ENCODE measurements around the gene TNRC6B. TPM values are rescaled to one million over a fixed set of nuclear protein-coding genes. Genes with fewer than 3 reads are reported as not detected.

TNRC6B gene
- total RNA-seq, 1 donor, result 26.4 TPM

DNA sequence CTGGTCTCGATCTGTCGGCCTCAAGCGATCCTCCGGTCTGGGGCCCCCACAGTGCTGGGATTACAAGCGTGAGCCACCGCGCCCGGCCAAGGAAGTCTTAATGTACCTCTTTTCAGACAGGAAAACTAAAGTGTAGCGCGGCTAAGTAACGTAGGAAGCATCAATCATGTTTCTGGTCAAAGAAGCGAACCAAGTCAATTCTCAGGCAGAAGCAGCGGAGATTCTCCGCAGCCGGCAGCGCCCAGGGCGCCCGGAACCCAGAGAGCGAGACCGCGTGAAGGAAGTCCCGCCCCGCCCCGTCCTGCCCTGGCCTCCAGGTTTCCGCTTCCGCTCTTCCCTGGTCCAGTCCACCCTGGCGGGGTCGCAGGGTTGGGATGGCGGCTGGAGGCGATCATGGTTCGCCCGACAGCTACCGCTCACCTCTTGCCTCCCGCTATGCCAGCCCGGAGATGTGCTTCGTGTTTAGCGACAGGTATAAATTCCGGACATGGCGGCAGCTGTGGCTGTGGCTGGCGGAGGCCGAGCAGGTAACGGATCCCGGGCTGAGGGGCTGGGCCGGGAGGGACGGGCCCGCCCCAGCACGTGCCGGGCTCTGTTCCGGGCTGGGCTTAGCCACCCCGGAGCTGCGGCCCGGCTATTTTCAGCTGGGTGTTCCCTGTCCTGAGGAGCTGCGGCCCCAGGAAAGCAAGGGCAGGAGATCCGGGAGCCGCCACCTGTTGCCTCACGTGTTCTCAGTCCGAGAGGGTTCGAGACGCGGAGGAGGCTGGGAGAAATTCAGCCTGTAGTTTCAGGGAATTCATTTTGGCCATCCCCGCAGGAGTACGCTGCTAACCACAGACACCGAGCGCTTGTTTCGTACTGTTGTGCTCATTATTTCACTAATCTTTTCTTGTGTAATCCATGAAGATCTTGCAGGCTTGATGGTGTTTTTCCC, 168.7 kb downstream of the TNRC6B start, which contains the start of gene ADSL:
ADSL (plus strand) TSS at position 316 of the 934 bp plus-strand sequence; CDS start at position 375, 59 bp downstream.
- Histone ChIP-seq H4K20me1 (ENCODE audit: insufficient read depth, low read length) (peaks cover 17% of the 10 kb centered on the region), H2AFZ (ENCODE audit: low read length) (peak within 1 kb of the TSS; percentile 98), H3K36me3 (ENCODE audit: insufficient read depth, low read length) (peaks cover 29% of the 10 kb centered on the region), H3K4me3 (ENCODE audit: insufficient read depth, low read length) (peak within 1 kb of the TSS; percentile 96), H3K4me1 (ENCODE audit: insufficient read depth, low read length) (peaks cover 14% of the 10 kb centered on the region), H3K4me2 (ENCODE audit: insufficient read depth, low read length) (peak within 1 kb of the TSS; percentile 93), H3K9me3 (ENCODE audit: low read depth, low read length) (no peaks in the 10 kb centered on the region), H3K79me2 (ENCODE audit: insufficient read depth, low read length) (peaks cover 42% of the 10 kb centered on the region), H3K27me3 (ENCODE audit: insufficient read depth, low read length) (no peaks in the 10 kb centered on the region), H3K27ac (ENCODE audit: low read depth, low read length) (peak within 1 kb of the TSS; percentile 73)
- peak; percentile 95 for DNase-seq (ENCODE audit: insufficient read length, low spot score, missing footprints)
- TF ChIP-seq, protein P1, sequence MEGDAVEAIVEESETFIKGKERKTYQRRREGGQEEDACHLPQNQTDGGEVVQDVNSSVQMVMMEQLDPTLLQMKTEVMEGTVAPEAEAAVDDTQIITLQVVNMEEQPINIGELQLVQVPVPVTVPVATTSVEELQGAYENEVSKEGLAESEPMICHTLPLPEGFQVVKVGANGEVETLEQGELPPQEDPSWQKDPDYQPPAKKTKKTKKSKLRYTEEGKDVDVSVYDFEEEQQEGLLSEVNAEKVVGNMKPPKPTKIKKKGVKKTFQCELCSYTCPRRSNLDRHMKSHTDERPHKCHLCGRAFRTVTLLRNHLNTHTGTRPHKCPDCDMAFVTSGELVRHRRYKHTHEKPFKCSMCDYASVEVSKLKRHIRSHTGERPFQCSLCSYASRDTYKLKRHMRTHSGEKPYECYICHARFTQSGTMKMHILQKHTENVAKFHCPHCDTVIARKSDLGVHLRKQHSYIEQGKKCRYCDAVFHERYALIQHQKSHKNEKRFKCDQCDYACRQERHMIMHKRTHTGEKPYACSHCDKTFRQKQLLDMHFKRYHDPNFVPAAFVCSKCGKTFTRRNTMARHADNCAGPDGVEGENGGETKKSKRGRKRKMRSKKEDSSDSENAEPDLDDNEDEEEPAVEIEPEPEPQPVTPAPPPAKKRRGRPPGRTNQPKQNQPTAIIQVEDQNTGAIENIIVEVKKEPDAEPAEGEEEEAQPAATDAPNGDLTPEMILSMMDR (IDR thresholded peaks at IDR 0.05; ENCODE audit: extremely low read depth, low read depth, low read length), result peak; percentile 11

DNA sequence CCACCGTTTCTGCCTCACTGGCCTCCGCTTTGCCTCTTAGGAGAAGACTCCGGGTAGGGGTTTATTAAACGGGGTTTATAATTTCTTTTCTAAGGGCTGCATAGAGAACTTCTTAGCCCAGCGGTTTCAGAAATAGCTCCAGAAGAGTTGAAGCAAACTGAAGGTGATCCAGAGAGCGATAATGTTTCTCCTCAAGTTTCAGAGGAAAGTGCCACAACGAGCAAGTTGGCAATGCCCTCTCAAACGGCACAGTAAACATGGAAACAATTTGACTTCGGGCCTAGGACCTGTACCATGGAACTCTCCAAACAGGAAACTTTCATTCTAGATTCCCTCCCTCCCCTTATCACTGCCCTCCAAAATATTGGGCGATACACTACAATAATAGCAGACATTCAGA, 169.6 kb downstream of the TNRC6B start:
- Histone ChIP-seq H3K4me1 (ENCODE audit: insufficient read depth, low read length) (peaks cover 14% of the 10 kb centered on the region), H2AFZ (ENCODE audit: low read length) (peak overlapping the region; percentile 98), H3K9me3 (ENCODE audit: low read depth, low read length) (no peaks in the 10 kb centered on the region), H4K20me1 (ENCODE audit: insufficient read depth, low read length) (peaks cover 17% of the 10 kb centered on the region), H3K36me3 (ENCODE audit: insufficient read depth, low read length) (peaks cover 37% of the 10 kb centered on the region), H3K27me3 (ENCODE audit: insufficient read depth, low read length) (no peaks in the 10 kb centered on the region), H3K4me2 (ENCODE audit: insufficient read depth, low read length) (peak overlapping the region; percentile 93), H3K27ac (ENCODE audit: low read depth, low read length) (peak overlapping the region; percentile 73), H3K4me3 (ENCODE audit: insufficient read depth, low read length) (peak overlapping the region; percentile 96), H3K79me2 (ENCODE audit: insufficient read depth, low read length) (peaks cover 45% of the 10 kb centered on the region)
- no peak for DNase-seq (ENCODE audit: insufficient read length, low spot score, missing footprints)
- TF ChIP-seq, protein P1 (IDR thresholded peaks at IDR 0.05; ENCODE audit: extremely low read depth, low read depth, low read length), result no peak

DNA sequence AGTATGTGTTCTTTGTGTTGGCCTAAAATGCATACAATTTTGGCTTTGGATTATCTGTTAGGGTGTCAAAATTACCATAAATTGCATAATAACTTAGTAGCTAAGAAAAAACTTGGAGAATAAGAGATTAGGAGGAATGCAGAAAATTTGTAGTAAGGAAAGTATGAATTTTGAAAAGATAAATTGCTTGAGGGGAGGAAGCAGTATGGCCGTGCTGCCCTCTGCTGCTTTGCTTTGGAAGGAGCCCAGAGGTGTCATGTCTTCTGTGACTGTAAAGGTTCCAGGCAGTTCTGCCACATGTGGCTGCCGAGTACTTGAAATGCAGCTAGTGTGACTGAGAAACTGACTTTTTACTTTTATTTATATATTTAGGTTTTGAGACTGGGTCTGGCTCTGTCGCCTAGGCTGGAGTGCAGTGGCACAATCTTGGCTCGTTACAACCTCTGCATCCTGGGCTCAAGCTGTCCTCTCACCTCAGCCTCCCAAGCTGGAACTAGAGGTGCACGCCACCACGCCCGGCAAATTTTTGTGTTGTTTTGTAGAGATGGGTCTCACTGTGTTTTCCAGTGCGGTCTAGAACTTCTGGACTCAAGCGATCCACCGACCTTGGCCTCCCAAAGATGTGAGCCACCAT, 170.4 kb downstream of the TNRC6B start:
- TF ChIP-seq, protein P1 (IDR thresholded peaks at IDR 0.05; ENCODE audit: extremely low read depth, low read depth, low read length), result peak; percentile 84
- Histone ChIP-seq H3K36me3 (ENCODE audit: insufficient read depth, low read length) (peaks cover 45% of the 10 kb centered on the region), H3K27ac (ENCODE audit: low read depth, low read length) (no peak overlapping the region), H3K4me1 (ENCODE audit: insufficient read depth, low read length) (peaks cover 14% of the 10 kb centered on the region), H3K4me3 (ENCODE audit: insufficient read depth, low read length) (peak overlapping the region; percentile 96), H3K79me2 (ENCODE audit: insufficient read depth, low read length) (peaks cover 49% of the 10 kb centered on the region), H3K9me3 (ENCODE audit: low read depth, low read length) (no peaks in the 10 kb centered on the region), H2AFZ (ENCODE audit: low read length) (no peak overlapping the region), H4K20me1 (ENCODE audit: insufficient read depth, low read length) (peaks cover 17% of the 10 kb centered on the region), H3K27me3 (ENCODE audit: insufficient read depth, low read length) (no peaks in the 10 kb centered on the region), H3K4me2 (ENCODE audit: insufficient read depth, low read length) (peak overlapping the region; percentile 93)
- peak; percentile 94 for DNase-seq (ENCODE audit: insufficient read length, low spot score, missing footprints)

DNA sequence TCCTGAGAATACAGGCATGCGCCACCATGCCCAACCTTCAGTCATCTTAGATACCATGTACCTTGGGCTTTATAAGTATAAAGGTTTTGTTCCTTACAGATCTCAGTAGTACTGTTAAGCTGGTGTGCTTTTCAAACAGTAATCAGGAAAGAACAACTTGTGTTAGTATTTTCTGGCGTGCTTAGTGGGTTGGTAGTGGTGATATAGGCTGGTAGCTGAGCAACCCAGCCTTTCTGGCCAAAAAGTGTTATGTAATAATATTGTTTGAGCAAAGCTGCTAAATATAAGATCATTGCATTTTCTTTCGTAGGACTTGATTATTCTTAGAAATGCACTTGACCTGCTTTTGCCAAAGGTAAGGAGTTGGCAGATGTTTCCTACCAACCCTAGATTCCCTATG, 175.0 kb downstream of the TNRC6B start:
- H3K36me3 ChIP-seq (ENCODE audit: insufficient read depth, low read length), result peaks cover 67% of the 10 kb centered on the region
- TF ChIP-seq, protein P1 (IDR thresholded peaks at IDR 0.05; ENCODE audit: extremely low read depth, low read depth, low read length), result no peak

More for the DNA sequence above, 175.0 kb downstream of the TNRC6B start:
- no peak for DNase-seq (ENCODE audit: insufficient read length, low spot score, missing footprints)
- Histone ChIP-seq H3K4me3 (ENCODE audit: insufficient read depth, low read length) (no peak overlapping the region), H3K79me2 (ENCODE audit: insufficient read depth, low read length) (peaks cover 38% of the 10 kb centered on the region), H2AFZ (ENCODE audit: low read length) (no peak overlapping the region), H3K4me2 (ENCODE audit: insufficient read depth, low read length) (no peak overlapping the region), H3K4me1 (ENCODE audit: insufficient read depth, low read length) (peaks cover 6% of the 10 kb centered on the region), H3K27ac (ENCODE audit: low read depth, low read length) (no peak overlapping the region), H3K27me3 (ENCODE audit: insufficient read depth, low read length) (no peaks in the 10 kb centered on the region), H3K9me3 (ENCODE audit: low read depth, low read length) (no peaks in the 10 kb centered on the region), H4K20me1 (ENCODE audit: insufficient read depth, low read length) (peaks cover 14% of the 10 kb centered on the region)
